H1 (cell line): Measurements from ENCODE around the gene PTPN21. TPM values are rescaled to one million over a fixed set of nuclear protein-coding genes. Genes with fewer than 3 reads are reported as not detected.

ENCODE experiments used
- CTCF ChIA-PET: fragments of 300-600 bp; sonication (Branson Sonifier 250); formaldehyde crosslinking; loops from one replicate; lab custom pipeline; 2021; ENCODE audit not compliant: partially characterized antibody; lab: Charles Lee
- POLR2A ChIA-PET: fragments of 300-600 bp; sonication (Branson Sonifier 250); formaldehyde crosslinking; loops from one replicate; lab custom pipeline; 2021; ENCODE audit warnings: inconsistent platforms; ENCODE audit not compliant: partially characterized antibody; lab: Charles Lee
- DNase-seq, 2 experiments: peaks; one replicate each; pipeline versions ENCODE4 v3.0.0 to v3.0.0-alpha.2; 2010 to 2022; ENCODE audit warnings: low spot score in 2 of 2, low read depth in 1 of 2, mixed read lengths in 1 of 2
- FAIRE-seq: peaks from 2 replicates; lab custom pipeline; 2011; peaks lifted over from hg19 to GRCh38; lab: Jason Lieb, UNC
- H2AFZ ChIP-seq: 2 replicates; pipeline ENCODE4 v1.8.1; 2012; ENCODE audit warnings: low read length, inconsistent platforms
- H2AK5ac ChIP-seq: 2 replicates; pipeline ENCODE4 v1.6.1; 2013; ENCODE audit warnings: low read depth, low read length
- H2BK120ac ChIP-seq: replicated peaks from 2 replicates; pipeline ENCODE3; 2013; ENCODE audit warnings: low read depth, low read length, inconsistent platforms
- H2BK12ac ChIP-seq: 2 replicates; pipeline ENCODE4 v1.6.1; 2013; ENCODE audit warnings: low read depth, low read length
- H2BK15ac ChIP-seq: 2 replicates; pipeline ENCODE4 v1.6.1; 2013; ENCODE audit warnings: low read length
- H2BK20ac ChIP-seq: 2 replicates; pipeline ENCODE4 v1.6.1; 2013; ENCODE audit warnings: low read length
- H2BK5ac ChIP-seq: 2 replicates; pipeline ENCODE4 v1.6.1; 2013; ENCODE audit warnings: low read depth, low read length
- H3K14ac ChIP-seq: 2 replicates; pipeline ENCODE4 v1.6.1; 2013; ENCODE audit warnings: inconsistent platforms; ENCODE audit not compliant: insufficient read length
- H3K18ac ChIP-seq: 2 replicates; pipeline ENCODE4 v1.6.1; 2013; ENCODE audit warnings: low read length; ENCODE audit errors: extremely low read depth
- H3K23ac ChIP-seq: 2 replicates; pipeline ENCODE4 v1.6.1; 2013; ENCODE audit warnings: inconsistent platforms; ENCODE audit not compliant: insufficient read length
- H3K23me2 ChIP-seq: 2 replicates; pipeline ENCODE4 v1.6.1; 2013; ENCODE audit warnings: low read depth, low read length
- H3K27ac ChIP-seq: 2 replicates; pipeline ENCODE4 v1.6.1; 2011; ENCODE audit warnings: low read depth, low read length, inconsistent platforms
- H3K27me3 ChIP-seq, 4 experiments: replicated peaks in 1 of 4; 1 replicate in 1 of 4; 2 replicates in 3 of 4; pipeline versions ENCODE4 v1.6.1 to v1.8.1; 2011 to 2013; ENCODE audit warnings: low read length in 3 of 4, mild to moderate bottlenecking in 3 of 4, inconsistent platforms in 2 of 4, mixed read lengths in 2 of 4, moderate library complexity in 1 of 4; ENCODE audit not compliant: control insufficient read depth in 3 of 4, insufficient read depth in 3 of 4; ENCODE audit errors: extremely low read depth in 1 of 4
- H3K36me3 ChIP-seq, 4 experiments: 2 replicates each; pipeline versions ENCODE4 v1.6.1 to v1.8.1; 2011 to 2013; ENCODE audit warnings: mild to moderate bottlenecking in 4 of 4, low read length in 3 of 4, moderate library complexity in 2 of 4, control low read depth in 1 of 4, inconsistent platforms in 1 of 4; ENCODE audit not compliant: insufficient read depth in 4 of 4, control insufficient read depth in 2 of 4
- H3K4ac ChIP-seq: replicated peaks from 2 replicates; pipeline ENCODE3; 2013; ENCODE audit warnings: low read length, low read depth, mixed read lengths, inconsistent platforms; ENCODE audit not compliant: insufficient read length
- H3K4me1 ChIP-seq, 4 experiments: replicated peaks in 1 of 4; 1 replicate in 1 of 4; 2 replicates in 3 of 4; pipeline versions ENCODE4 v1.6.1 to v1.8.1; 2011 to 2013; ENCODE audit warnings: low read length in 3 of 4, inconsistent platforms in 2 of 4, mixed read lengths in 1 of 4; ENCODE audit not compliant: insufficient read depth in 4 of 4, control insufficient read depth in 3 of 4
- H3K4me2 ChIP-seq, 2 experiments: 2 replicates each; pipeline versions ENCODE4 v1.6.1 to v1.8.1; 2011 to 2013; ENCODE audit warnings: low read depth in 2 of 2, low read length in 2 of 2, control low read depth in 1 of 2, inconsistent platforms in 1 of 2, mild to moderate bottlenecking in 1 of 2; ENCODE audit not compliant: insufficient read depth in 1 of 2
- H3K4me3 ChIP-seq, 4 experiments: fragments of 200-600, 300-600 bp in 1 of 4; sonication (generic), shearing (Covaris generic), sonication (Bioruptor Twin) in 1 of 4; 2 replicates each; pipeline versions ENCODE4 v1.5.1 to v1.8.1; 2011 to 2016; ENCODE audit warnings: low read length in 4 of 4, low read depth in 3 of 4, control low read depth in 2 of 4, inconsistent platforms in 2 of 4, mild to moderate bottlenecking in 2 of 4, mixed read lengths in 1 of 4, moderate library complexity in 1 of 4; ENCODE audit not compliant: insufficient read depth in 2 of 4; ENCODE audit errors: extremely low read depth in 1 of 4
- H3K56ac ChIP-seq: replicated peaks from 2 replicates; pipeline ENCODE3; 2013; ENCODE audit warnings: low read depth, mild to moderate bottlenecking, mixed read lengths, low read length, inconsistent platforms; ENCODE audit not compliant: insufficient read length
- H3K79me1 ChIP-seq: 2 replicates; pipeline ENCODE4 v1.6.1; 2013; ENCODE audit warnings: low read depth, low read length, control low read depth
- H3K79me2 ChIP-seq, 2 experiments: 2 replicates each; pipeline versions ENCODE4 v1.6.1 to v1.8.1; 2012 to 2013; ENCODE audit warnings: low read length in 2 of 2, mild to moderate bottlenecking in 2 of 2, inconsistent platforms in 1 of 2; ENCODE audit not compliant: insufficient read depth in 2 of 2, control insufficient read depth in 1 of 2
- H3K9ac ChIP-seq, 4 experiments: replicated peaks in 1 of 4; 1 replicate in 1 of 4; 2 replicates in 3 of 4; pipeline versions ENCODE4 v1.6.1 to v1.8.1; 2011 to 2013; ENCODE audit warnings: low read depth in 3 of 4, low read length in 3 of 4, control low read depth in 2 of 4, mild to moderate bottlenecking in 2 of 4, moderate library complexity in 2 of 4, inconsistent platforms in 1 of 4; ENCODE audit errors: extremely low read depth in 1 of 4
- H3K9me3 ChIP-seq, 2 experiments: 2 replicates each; pipeline versions ENCODE4 v1.6.1 to v1.8.1; 2012 to 2013; ENCODE audit warnings: mild to moderate bottlenecking in 2 of 2, moderate library complexity in 2 of 2, control low read depth in 1 of 2, inconsistent platforms in 1 of 2, low read depth in 1 of 2, low read length in 1 of 2, mixed read lengths in 1 of 2; ENCODE audit not compliant: insufficient read depth in 2 of 2
- H4K20me1 ChIP-seq, 2 experiments: replicated peaks in 1 of 2; 2 replicates each; pipeline versions ENCODE3 to v1.8.1; 2011 to 2013; ENCODE audit warnings: inconsistent platforms in 2 of 2, low read length in 2 of 2, mild to moderate bottlenecking in 1 of 2; ENCODE audit not compliant: insufficient read depth in 2 of 2, control insufficient read depth in 1 of 2
- H4K5ac ChIP-seq: 2 replicates; pipeline ENCODE4 v1.6.1; 2013; ENCODE audit warnings: low read length, low read depth, mixed read lengths, inconsistent platforms; ENCODE audit not compliant: insufficient read length
- H4K8ac ChIP-seq: 2 replicates; pipeline ENCODE4 v1.8.0; 2013; ENCODE audit warnings: mild to moderate bottlenecking, moderate library complexity, low read length, inconsistent platforms; ENCODE audit not compliant: insufficient read depth; ENCODE audit errors: extremely low read depth
- H4K91ac ChIP-seq: replicated peaks from 2 replicates; pipeline ENCODE3; 2013; ENCODE audit warnings: low read length, mixed read lengths, inconsistent platforms; ENCODE audit not compliant: insufficient read length
- GABPA ChIP-seq: IDR thresholded peaks from 2 replicates; pipeline ENCODE4 v1.6.1; 2011; ENCODE audit warnings: mild to moderate bottlenecking, low read length, moderate library complexity, borderline replicate concordance; ENCODE audit not compliant: insufficient read depth
- HDAC2 ChIP-seq, 2 experiments: fragments of 300-600 bp in 1 of 2; sonication (generic) in 1 of 2; IDR thresholded peaks; 2 replicates each; pipeline ENCODE4 v1.6.1; 2011 to 2012; ENCODE audit warnings: low read depth in 2 of 2, low read length in 2 of 2, mild to moderate bottlenecking in 2 of 2, moderate library complexity in 2 of 2, borderline replicate concordance in 1 of 2, inconsistent platforms in 1 of 2
- NRF1 ChIP-seq: IDR thresholded peaks from 2 replicates; pipeline ENCODE4 v1.6.1; 2011; ENCODE audit warnings: mild to moderate bottlenecking, low read depth, low read length, improper control_type of control experiment
- TCF12 ChIP-seq: IDR thresholded peaks from 2 replicates; pipeline ENCODE4 v1.6.1; 2011; ENCODE audit warnings: low read depth, mild to moderate bottlenecking, low read length
- WGBS, 2 experiments: shearing (Covaris generic) in 1 of 2; methylation state at CpG; one replicate each; pipeline versions ENCODE4 v1.1.6 to v1.1.7; 2013 to 2015; ENCODE audit warnings: low lambda C conversion rate in 2 of 2, mixed read lengths in 2 of 2, inconsistent platforms in 1 of 2, low coverage in 1 of 2, missing lambda C conversion rate in 1 of 2; ENCODE audit not compliant: insufficient replicate concordance in 2 of 2, insufficient coverage in 1 of 2, insufficient read length in 1 of 2; ENCODE audit errors: extremely low coverage in 1 of 2, missing lambda C conversion rate in 1 of 2; 5-methylcytosine and 5-hydroxymethylcytosine counted together
- polyA plus RNA-seq, 7 experiments: library from polyadenylated mRNA; depleted of rRNA in 3 of 7; stranded (reverse) in 5 of 7; unstranded in 2 of 7; fragments of >200 nt in 5 of 7; fragments of 200-250 nt in 2 of 7; gene quantifications; 1 replicate in 5 of 7; 2 replicates in 1 of 7; 4 replicates in 1 of 7; pipeline versions ENCODE4 v1.2.1 to v1.2.3, GENCODE V29; 2011 to 2013; ENCODE audit warnings: missing spikeins in 2 of 7, mixed read lengths in 2 of 7
- total RNA-seq: library from RNA; stranded (reverse); fragmentation: NEBNext Ultra II Directional; extraction: Animal tissue kit (Norgen Biotek cat#: 25700); gene quantifications from 2 replicates; pipeline ENCODE4 v1.2.1, GENCODE V29; 2021
- TF ChIP-seq, protein P1 (sequence below): IDR thresholded peaks from 2 replicates; pipeline ENCODE4 v1.6.1; 2011; ENCODE audit warnings: low read depth, mild to moderate bottlenecking, low read length; ENCODE audit not compliant: insufficient read depth

PTPN21 gene
- total and polyA plus RNA-seq, 2 of the 8 experiments (the other 6 are each of a cell fraction or from before 2014, with no cell fraction given) = 6.5 to 16.1 TPM

DNA sequence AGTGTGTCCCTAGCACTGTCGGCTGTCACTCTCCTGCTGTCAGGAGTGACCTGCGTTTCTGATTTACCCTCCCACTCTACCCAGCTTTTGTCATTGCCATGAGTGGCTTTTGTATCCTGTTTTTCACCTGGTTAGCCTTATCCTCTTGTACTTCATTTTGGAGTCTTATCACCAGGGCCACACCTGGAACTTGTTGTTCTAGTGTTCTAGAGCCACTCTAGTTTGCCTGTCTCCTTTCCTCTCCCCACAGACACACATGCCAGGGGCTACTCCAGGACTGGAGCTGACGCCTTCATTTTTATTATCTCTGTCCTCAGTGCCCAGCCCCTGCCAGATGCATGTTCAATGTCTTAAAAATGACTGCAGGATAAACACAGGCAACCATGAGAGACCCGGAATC lies 42.2 kb upstream of the PTPN21 start:
- no peak overlapping the region for H2BK15ac ChIP-seq
- H3K56ac ChIP-seq = no peak overlapping the region
- no peak overlapping the region for H3K23ac ChIP-seq
- CTCF ChIA-PET = no interaction called here
- no peak overlapping the region for H3K4me2 ChIP-seq
- no peak overlapping the region for H3K4me3 ChIP-seq
- H4K5ac ChIP-seq = no peak overlapping the region
- H4K20me1 ChIP-seq = peaks cover 0 to 2% of the 10 kb centered on the region in 2 experiments
- H2BK5ac ChIP-seq = no peak overlapping the region
- no peak overlapping the region for H2BK20ac ChIP-seq
- TF ChIP-seq TCF12 (no peak), GABPA (no peak), HDAC2 (IDR thresholded peaks at IDR 0.05; ENCODE audit: borderline replicate concordance in 1 of 2, low read depth in 2 of 2, low read length in 2 of 2) (no peak), NRF1 (no peak)
- TF ChIP-seq, protein P1, sequence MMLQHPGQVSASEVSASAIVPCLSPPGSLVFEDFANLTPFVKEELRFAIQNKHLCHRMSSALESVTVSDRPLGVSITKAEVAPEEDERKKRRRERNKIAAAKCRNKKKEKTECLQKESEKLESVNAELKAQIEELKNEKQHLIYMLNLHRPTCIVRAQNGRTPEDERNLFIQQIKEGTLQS = no peak
- H2AFZ ChIP-seq = no peak overlapping the region
- no peak overlapping the region for H2BK120ac ChIP-seq
- H2BK12ac ChIP-seq = no peak overlapping the region
- no peaks in the 10 kb centered on the region for H3K79me2 ChIP-seq
- H2AK5ac ChIP-seq = no peak overlapping the region
- H3K4me1 ChIP-seq = no peaks in the 10 kb centered on the region
- H4K91ac ChIP-seq = no peak overlapping the region
- H3K36me3 ChIP-seq = peaks cover 16 to 76% (median 48%) of the 10 kb centered on the region in 4 experiments
- H3K27ac ChIP-seq = no peak overlapping the region
- H4K8ac ChIP-seq = no peak overlapping the region
- no peak for FAIRE-seq
- no peak overlapping the region for H3K4ac ChIP-seq
- no peaks in the 10 kb centered on the region for H3K27me3 ChIP-seq
- POLR2A ChIA-PET = interaction anchor here (0.6 to 1.7 kb wide), 2 partner anchors 9 to 10 kb away, joined by 3 to 11 read pairs; no protein-coding TSS in a partner anchor
- H3K14ac ChIP-seq = no peak overlapping the region
- no peaks in the 10 kb centered on the region for H3K9me3 ChIP-seq
- H3K23me2 ChIP-seq = no peaks in the 10 kb centered on the region
- 87% methylated on average over 4 of the region's 4 CpGs; no CpG with 5 or more reads in 1 of the 2 experiments for WGBS, 2 experiments
- no peak overlapping the region for H3K9ac ChIP-seq
- no peaks in the 10 kb centered on the region; the same call in 1 of the 2 replicates for H3K79me1 ChIP-seq
- no peak overlapping the region for H3K18ac ChIP-seq
- no peak for DNase-seq
